HEK293 (cell line): ENCODE results near the gene RGS6.

Experiments
- CTCF ChIA-PET: fragments of 350-600 bp; formaldehyde crosslinking; extraction: SDS; loops from one replicate; lab custom pipeline; 2021; ENCODE audit warnings: antibody characterized with exemption; lab: Yijun Ruan, JAX
- POLR2A ChIA-PET: fragments of 300-600 bp; formaldehyde crosslinking; extraction: SDS; loops from one replicate; lab custom pipeline; 2020; ENCODE audit warnings: antibody characterized with exemption, inconsistent platforms; lab: Yijun Ruan, JAX
- H3K27ac ChIP-seq: fragments of 200-500 bp; sonication (Bioruptor generic); 2 replicates; pipeline ENCODE4 v1.5.1; 2014; ENCODE audit warnings: low read depth, low read length, control low read depth, inconsistent platforms; ENCODE audit errors: extremely low read depth
- H3K36me3 ChIP-seq, 2 experiments: fragments of 200-500 bp in 1 of 2; sonication (Bioruptor generic) in 1 of 2; 1 replicate in 1 of 2; 2 replicates in 1 of 2; pipeline ENCODE4 v1.5.1; 2014 to 2017; ENCODE audit warnings: inconsistent platforms in 2 of 2, low read length in 2 of 2; ENCODE audit not compliant: control insufficient read depth in 2 of 2, insufficient read depth in 1 of 2
- H3K4me1 ChIP-seq: fragments of 200-500 bp; sonication (Bioruptor generic); 2 replicates; pipeline ENCODE4 v1.5.1; 2014; ENCODE audit warnings: mild to moderate bottlenecking, low read length, inconsistent platforms; ENCODE audit not compliant: control insufficient read depth, insufficient read depth
- H3K4me3 ChIP-seq: 2 replicates; pipeline ENCODE4 v1.5.1; 2011; ENCODE audit warnings: low read depth, mild to moderate bottlenecking, control low read depth, low read length, moderate library complexity
- H3K9me3 ChIP-seq: fragments of 200-500 bp; sonication (Bioruptor generic); 2 replicates; pipeline ENCODE4 v1.5.1; 2014; ENCODE audit warnings: low read depth, low read length, inconsistent platforms; ENCODE audit not compliant: control insufficient read depth, insufficient read depth
- BCL11A ChIP-seq: fragments of 450-650 bp; formaldehyde crosslinking; IDR thresholded peaks from 2 replicates; pipeline ENCODE4 v1.5.1; 2016; ENCODE audit warnings: low read depth, missing biosample characterization, missing genetic modification characterization
- MEIS1 ChIP-seq: sonication (generic); formaldehyde crosslinking; IDR thresholded peaks from 2 replicates; pipeline ENCODE4 v1.8.1; 2022; ENCODE audit warnings: missing genetic modification reagents, mild to moderate bottlenecking, borderline replicate concordance
- MYNN ChIP-seq: fragments of 450-650 bp; formaldehyde crosslinking; IDR thresholded peaks from 2 replicates; pipeline ENCODE4 v1.5.1; 2016; ENCODE audit warnings: missing biosample characterization, missing genetic modification characterization, borderline replicate concordance
- ZFP3 ChIP-seq: fragments of 450-650 bp; formaldehyde crosslinking; IDR thresholded peaks from 2 replicates; pipeline ENCODE4 v1.5.1; 2016; ENCODE audit warnings: low read depth, missing biosample characterization, missing genetic modification characterization
- ZNF132 ChIP-seq: fragments of 450-650 bp; formaldehyde crosslinking; IDR thresholded peaks from 2 replicates; pipeline ENCODE4 v1.5.1; 2017; ENCODE audit warnings: missing biosample characterization, missing genetic modification characterization, borderline replicate concordance
- ZNF23 ChIP-seq: fragments of 450-650 bp; formaldehyde crosslinking; IDR thresholded peaks from 2 replicates; pipeline ENCODE4 v1.5.1; 2016; ENCODE audit warnings: missing biosample characterization, missing genetic modification characterization, borderline replicate concordance
- ZNF341 ChIP-seq: fragments of 450-650 bp; formaldehyde crosslinking; IDR thresholded peaks from 2 replicates; pipeline ENCODE4; 2016; ENCODE audit warnings: low read depth, missing biosample characterization, missing genetic modification characterization
- ZNF623 ChIP-seq: fragments of 450-650 bp; formaldehyde crosslinking; IDR thresholded peaks from 2 replicates; pipeline ENCODE4 v1.5.1; 2016; ENCODE audit warnings: missing biosample characterization, missing genetic modification characterization
- ZNF677 ChIP-seq: fragments of 450-650 bp; IDR thresholded peaks from 2 replicates; pipeline ENCODE4 v1.5.0; 2018; ENCODE audit warnings: missing biosample characterization, mild to moderate bottlenecking, missing genetic modification characterization, moderate library complexity
- ZNF701 ChIP-seq: fragments of 450-650 bp; formaldehyde crosslinking; IDR thresholded peaks from 2 replicates; pipeline ENCODE4 v1.5.1; 2016; ENCODE audit warnings: missing biosample characterization, missing genetic modification characterization
- TF ChIP-seq, protein P1 (sequence below): fragments of 450-650 bp; formaldehyde crosslinking; IDR thresholded peaks from 2 replicates; pipeline ENCODE4 v1.5.1; 2016; ENCODE audit warnings: missing biosample characterization, missing genetic modification characterization
- TF ChIP-seq, protein P2 (sequence below): fragments of 450-650 bp; formaldehyde crosslinking; conservative IDR thresholded peaks from 2 replicates; pipeline ENCODE4 v1.5.1; 2016; ENCODE audit warnings: low read depth, missing biosample characterization, missing genetic modification characterization
- TF ChIP-seq, protein P3 (sequence below): fragments of 450-650 bp; formaldehyde crosslinking; IDR thresholded peaks from 2 replicates; pipeline ENCODE4 v1.5.1; 2017; ENCODE audit warnings: missing biosample characterization, missing genetic modification characterization
- TF ChIP-seq, protein P4 (sequence below): fragments of 450-650 bp; formaldehyde crosslinking; IDR thresholded peaks from 2 replicates; pipeline ENCODE4 v1.5.1; 2016; ENCODE audit warnings: missing biosample characterization, missing genetic modification characterization, borderline replicate concordance

RGS6 gene

DNA sequence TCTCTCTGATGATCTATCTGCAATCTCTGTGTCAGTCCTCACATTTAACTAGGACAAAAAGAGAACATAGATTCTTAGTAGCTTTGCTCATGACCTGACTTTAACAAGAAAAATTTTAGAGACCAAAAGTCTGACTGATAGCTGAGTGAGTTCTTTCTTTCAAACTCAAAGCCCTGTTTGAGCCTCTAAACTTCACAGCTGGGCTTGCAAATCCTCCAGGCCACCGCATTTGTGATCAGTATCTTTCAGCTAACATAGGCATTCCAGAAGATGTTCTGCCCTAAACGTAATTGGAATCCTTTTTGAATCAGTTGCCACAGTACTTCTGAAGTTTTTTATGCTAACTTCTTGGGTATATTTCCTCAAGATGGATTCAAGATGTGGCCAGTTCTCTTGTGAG is 502.6 kb downstream of the RGS6 start:
- TF ChIP-seq MYNN (tag by site-specific recombination): no peak
- TF ChIP-seq, protein P1, sequence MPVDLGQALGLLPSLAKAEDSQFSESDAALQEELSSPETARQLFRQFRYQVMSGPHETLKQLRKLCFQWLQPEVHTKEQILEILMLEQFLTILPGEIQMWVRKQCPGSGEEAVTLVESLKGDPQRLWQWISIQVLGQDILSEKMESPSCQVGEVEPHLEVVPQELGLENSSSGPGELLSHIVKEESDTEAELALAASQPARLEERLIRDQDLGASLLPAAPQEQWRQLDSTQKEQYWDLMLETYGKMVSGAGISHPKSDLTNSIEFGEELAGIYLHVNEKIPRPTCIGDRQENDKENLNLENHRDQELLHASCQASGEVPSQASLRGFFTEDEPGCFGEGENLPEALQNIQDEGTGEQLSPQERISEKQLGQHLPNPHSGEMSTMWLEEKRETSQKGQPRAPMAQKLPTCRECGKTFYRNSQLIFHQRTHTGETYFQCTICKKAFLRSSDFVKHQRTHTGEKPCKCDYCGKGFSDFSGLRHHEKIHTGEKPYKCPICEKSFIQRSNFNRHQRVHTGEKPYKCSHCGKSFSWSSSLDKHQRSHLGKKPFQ (tag by site-specific recombination): no peak
- TF ChIP-seq, protein P2, sequence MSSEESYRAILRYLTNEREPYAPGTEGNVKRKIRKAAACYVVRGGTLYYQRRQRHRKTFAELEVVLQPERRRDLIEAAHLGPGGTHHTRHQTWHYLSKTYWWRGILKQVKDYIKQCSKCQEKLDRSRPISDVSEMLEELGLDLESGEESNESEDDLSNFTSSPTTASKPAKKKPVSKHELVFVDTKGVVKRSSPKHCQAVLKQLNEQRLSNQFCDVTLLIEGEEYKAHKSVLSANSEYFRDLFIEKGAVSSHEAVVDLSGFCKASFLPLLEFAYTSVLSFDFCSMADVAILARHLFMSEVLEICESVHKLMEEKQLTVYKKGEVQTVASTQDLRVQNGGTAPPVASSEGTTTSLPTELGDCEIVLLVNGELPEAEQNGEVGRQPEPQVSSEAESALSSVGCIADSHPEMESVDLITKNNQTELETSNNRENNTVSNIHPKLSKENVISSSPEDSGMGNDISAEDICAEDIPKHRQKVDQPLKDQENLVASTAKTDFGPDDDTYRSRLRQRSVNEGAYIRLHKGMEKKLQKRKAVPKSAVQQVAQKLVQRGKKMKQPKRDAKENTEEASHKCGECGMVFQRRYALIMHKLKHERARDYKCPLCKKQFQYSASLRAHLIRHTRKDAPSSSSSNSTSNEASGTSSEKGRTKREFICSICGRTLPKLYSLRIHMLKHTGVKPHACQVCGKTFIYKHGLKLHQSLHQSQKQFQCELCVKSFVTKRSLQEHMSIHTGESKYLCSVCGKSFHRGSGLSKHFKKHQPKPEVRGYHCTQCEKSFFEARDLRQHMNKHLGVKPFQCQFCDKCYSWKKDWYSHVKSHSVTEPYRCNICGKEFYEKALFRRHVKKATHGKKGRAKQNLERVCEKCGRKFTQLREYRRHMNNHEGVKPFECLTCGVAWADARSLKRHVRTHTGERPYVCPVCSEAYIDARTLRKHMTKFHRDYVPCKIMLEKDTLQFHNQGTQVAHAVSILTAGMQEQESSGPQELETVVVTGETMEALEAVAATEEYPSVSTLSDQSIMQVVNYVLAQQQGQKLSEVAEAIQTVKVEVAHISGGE (tag by site-specific recombination): no peak
- TF ChIP-seq BCL11A: no peak
- TF ChIP-seq ZNF341 (tag by site-specific recombination): no peak
- no peak for TF ChIP-seq MEIS1 (CRISPR knock-in tag)
- TF ChIP-seq, protein P3, sequence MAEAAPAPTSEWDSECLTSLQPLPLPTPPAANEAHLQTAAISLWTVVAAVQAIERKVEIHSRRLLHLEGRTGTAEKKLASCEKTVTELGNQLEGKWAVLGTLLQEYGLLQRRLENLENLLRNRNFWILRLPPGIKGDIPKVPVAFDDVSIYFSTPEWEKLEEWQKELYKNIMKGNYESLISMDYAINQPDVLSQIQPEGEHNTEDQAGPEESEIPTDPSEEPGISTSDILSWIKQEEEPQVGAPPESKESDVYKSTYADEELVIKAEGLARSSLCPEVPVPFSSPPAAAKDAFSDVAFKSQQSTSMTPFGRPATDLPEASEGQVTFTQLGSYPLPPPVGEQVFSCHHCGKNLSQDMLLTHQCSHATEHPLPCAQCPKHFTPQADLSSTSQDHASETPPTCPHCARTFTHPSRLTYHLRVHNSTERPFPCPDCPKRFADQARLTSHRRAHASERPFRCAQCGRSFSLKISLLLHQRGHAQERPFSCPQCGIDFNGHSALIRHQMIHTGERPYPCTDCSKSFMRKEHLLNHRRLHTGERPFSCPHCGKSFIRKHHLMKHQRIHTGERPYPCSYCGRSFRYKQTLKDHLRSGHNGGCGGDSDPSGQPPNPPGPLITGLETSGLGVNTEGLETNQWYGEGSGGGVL: no peak
- TF ChIP-seq, protein P4, sequence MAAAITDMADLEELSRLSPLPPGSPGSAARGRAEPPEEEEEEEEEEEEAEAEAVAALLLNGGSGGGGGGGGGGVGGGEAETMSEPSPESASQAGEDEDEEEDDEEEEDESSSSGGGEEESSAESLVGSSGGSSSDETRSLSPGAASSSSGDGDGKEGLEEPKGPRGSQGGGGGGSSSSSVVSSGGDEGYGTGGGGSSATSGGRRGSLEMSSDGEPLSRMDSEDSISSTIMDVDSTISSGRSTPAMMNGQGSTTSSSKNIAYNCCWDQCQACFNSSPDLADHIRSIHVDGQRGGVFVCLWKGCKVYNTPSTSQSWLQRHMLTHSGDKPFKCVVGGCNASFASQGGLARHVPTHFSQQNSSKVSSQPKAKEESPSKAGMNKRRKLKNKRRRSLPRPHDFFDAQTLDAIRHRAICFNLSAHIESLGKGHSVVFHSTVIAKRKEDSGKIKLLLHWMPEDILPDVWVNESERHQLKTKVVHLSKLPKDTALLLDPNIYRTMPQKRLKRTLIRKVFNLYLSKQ (tag by site-specific recombination): no peak
- no peak for TF ChIP-seq ZNF623 (tag by site-specific recombination)
- no peak for TF ChIP-seq ZNF23 (tag by site-specific recombination)
- no peak for TF ChIP-seq ZNF132 (tag by site-specific recombination)
- no peak for TF ChIP-seq ZNF701
- TF ChIP-seq ZFP3: no peak
- Histone ChIP-seq H3K4me3 (no peak overlapping the region), H3K36me3 (no peaks in the 10 kb centered on the region), H3K9me3 (no peaks in the 10 kb centered on the region), H3K4me1 (no peaks in the 10 kb centered on the region), H3K27ac (no peak overlapping the region)
- ChIA-PET POLR2A (no interaction called here), CTCF (interaction anchor here (0.7 kb wide), 1 partner anchor 314 kb away, joined by 3 read pairs; no protein-coding TSS in a partner anchor)

DNA sequence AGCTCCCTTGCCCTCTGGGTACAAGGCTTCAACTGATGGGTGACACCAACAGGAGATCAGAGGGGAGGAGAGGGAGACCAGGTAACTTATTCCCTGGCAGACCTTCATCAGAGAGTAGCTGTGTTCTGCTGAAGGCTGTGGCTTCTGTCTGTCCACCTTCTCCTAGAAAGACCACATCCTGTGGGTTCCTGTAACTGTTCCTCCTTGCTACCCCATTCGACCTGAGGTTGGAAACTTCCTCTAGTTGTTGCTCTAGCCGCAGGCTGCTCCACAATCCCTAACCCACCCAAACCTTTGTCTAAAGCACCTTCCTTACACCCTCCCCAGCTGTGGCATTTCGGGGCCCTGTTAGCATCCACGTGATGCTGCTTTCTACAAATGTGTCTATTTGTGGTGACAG is 507.5 kb downstream of the RGS6 start:
- H3K9me3 ChIP-seq: no peaks in the 10 kb centered on the region
- no peak overlapping the region for H3K4me3 ChIP-seq
- ChIA-PET CTCF (interaction anchor here (0.7 kb wide), 1 partner anchor 607 kb away, joined by 3 read pairs; no protein-coding TSS in a partner anchor), POLR2A (no interaction called here)
- no peak overlapping the region for H3K27ac ChIP-seq
- H3K36me3 ChIP-seq: no peaks in the 10 kb centered on the region
- no peaks in the 10 kb centered on the region for H3K4me1 ChIP-seq
- no peak for TF ChIP-seq ZNF677
